SKM-1 (cell line): ENCODE results near the gene ST7.
"Not testable (repeated sequence)": the region's sequence is repeated elsewhere in the genome, so short reads cannot be mapped to it uniquely, and the experiment has no call there.

Experiments used
- DNase-seq: peaks from one replicate; lab custom pipeline; 2025; ENCODE audit not compliant: unreplicated experiment; lab: John Stamatoyannopoulos, UW

Gene ST7

DNA sequence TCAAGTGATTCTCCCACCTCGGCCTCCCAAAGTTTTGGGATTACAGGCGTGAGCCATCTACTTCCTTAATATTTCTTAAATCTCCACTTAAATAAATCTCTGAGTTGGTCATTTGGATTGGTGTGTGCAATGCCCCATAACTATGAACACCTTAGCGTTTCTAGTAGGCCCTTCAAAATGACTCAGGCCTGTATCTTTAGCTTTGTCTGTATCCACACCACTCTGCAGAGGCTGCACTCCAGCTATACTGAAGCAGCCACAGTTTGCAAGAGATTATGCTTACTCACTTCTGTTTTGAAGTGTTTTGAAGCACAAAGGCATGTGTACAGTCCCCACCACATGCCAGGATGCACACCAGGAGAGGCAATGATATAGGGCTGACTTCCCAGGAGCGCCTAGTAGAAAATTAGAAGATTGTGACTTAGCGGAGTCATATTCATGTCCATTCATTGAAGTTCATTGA, 2.4 kb upstream of the ST7 start:
- DNase-seq = no peak

DNA sequence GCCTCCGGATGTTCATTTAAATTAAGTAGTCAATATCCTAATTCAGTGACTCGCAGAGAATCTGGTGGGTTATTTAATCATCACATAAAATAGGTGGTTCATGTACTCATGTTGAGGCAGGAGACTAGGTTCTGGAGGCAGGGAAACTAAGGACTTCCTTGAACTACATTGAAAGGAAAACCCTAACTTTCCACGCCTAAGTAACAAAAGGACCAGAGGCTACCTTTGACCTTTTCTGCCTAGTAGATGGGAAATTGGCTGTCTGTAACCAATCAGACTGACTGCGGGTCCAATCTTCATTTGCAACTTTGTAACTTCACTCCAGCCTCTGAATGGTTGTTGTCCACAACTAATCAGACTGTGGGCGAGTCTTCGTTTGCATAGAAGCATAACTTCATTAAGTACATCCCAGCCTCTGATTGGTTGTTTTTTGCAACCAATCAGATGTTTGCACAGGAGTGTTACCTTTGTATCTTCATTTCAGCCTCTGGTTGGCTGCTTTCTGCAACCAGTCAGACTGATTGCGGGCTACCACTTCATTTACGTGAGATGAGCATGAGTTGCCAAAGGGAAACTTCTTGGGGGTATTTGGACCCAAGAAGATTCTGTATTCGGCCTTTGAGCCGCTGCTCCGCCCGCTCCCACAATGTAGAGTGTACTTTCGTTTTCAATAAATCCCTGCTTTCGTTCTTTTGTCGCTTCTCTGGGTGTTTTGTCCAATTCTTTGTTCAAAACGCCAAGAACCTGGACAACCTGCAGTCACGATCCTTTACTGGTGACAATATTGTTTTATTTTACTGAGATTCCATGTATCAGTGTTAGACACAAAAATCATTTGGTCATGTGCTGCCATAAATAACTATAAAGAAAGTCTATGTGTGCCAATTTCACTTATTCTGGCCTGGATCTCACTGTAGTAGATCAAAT, 1.7 kb upstream of the ST7 start:
- DNase-seq = no peak

DNA sequence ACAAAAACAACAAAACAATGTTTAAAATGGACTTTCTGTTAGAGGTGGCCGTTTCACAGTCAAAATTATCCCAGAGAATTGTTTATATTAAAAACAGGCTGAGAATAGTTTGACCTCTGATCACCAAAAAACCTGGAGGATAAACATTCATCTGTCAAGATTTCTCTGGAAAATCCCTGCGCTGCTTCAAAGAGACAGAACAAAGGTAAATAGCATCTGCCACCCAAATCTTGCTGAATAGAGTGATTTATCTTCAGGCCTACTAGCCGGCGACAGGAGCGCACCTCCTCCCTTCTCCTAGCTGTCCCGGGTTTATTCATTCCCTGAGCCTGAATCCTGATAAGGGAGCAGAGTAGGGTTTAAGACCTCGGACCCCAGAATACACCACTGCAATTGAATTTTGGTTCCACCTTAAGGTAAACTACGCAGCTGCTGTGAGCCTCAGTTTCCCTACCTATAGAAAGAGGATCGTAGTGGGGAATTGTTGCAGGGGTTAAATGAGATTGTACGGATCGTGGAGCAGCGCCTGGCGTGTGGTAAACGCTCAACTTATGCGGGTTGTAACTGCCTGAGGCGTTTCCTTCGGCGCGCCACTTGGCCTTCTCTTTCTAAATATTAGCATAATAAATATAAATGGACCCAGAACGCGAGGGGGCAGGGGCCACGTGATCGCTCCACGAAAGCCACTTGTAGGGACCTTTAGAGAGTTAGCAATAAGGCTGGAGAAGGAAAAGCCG, 498 bp upstream of the ST7 start:
- DNase-seq = peak; percentile 29

- DNase-seq = peak; percentile 36
These were observed 871 bp downstream of the ST7 start for GRCh38 chr7:116953906-116954838.

- no peak for DNase-seq
These were observed 2.0 kb downstream of the ST7 start for GRCh38 chr7:116955340-116955739.

DNA sequence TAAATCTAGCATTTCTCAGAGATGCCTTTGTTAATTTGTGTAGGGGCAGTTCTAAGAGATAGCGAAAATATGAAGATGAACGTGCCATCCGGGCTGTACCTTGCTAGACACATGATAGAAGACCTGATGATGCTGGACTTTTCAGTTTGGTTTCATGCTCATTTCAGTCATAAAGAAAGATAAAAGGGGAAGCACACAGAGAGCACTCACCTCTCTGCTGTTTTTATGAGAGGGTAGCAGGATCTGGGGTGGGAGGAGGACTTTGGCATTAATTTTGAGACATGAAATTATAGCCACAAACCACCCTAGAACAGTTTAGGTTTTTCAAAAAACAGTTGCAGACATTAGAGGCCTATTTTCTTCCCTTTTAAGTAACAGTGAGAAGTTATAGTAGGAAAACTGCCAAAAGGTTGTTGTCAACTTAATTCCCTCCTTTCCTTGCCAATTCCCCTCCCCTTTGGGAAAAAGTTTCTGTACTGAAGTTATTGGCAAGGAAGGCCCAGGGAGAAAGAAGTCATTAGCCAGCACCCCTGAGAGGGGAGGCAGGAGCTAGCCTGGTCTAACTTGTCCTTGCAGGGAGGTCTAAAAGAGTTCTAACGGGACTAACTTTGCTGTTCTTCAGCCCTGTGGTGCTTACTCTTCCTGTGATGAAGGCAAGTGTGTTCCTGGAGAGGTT, 2.6 kb downstream of the ST7 start:
- no peak for DNase-seq

DNA sequence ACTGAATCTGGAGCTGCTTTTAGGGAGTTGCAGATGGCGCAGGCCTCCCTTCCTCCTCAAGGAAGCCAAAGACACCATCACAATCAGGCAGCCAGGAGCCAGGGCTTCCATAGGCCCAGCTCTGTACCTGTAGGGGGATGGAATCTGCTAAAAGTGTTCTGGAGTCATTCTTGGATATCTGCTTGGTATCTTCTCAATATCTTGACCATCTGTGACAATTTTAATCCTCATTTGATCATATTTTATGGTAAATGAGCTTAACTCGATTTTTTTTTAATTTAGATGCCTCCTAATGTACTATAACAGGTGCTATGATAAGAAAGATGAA, 3.1 kb downstream of the ST7 start:
- DNase-seq = no peak

DNA sequence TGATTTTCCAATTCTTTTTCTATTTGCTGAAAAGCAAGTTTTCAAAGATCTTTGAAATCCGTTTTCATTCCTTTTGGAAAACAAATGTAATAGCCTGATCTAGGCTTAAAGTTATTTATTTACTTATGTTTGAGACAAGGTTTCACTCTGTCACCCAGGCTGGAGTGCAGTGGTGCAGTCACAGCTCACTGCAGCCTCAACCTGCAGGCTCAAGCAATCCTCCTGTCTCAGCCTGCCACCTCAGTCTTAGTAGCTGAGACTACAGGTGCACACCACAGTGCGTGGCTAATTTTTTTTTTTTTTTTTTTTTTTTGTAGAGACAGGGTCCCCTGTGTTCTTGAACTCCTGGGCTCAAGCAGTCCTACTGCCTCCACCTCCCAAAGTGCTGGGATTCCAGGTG, 4.6 kb downstream of the ST7 start:
- no peak for DNase-seq

GRCh38 chr7:116961966-116962673, 8.8 kb downstream of the ST7 start:
- not testable (repeated sequence) for DNase-seq

DNA sequence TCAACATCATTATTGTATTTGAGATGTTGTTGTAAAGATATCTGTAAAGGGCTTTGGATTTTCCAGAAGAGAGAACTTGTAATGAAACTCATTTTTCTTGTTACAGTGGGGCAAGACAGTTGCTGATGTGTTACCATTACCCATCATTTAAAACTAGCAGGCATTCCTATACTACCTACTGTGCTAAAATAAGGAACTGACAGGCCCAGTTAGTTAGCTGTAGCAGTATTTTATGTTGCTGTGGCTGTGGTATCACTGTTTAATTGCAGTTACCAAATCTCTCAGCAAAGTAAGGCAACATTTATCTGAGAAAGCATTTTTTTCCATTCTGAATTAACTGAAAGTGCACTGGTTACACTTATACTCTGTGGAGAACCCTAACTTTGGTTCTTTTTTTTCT, 9.9 kb downstream of the ST7 start:
- peak; percentile 33 for DNase-seq

- no peak for DNase-seq
These were observed 13.3 kb downstream of the ST7 start for GRCh38 chr7:116966601-116967000.

GRCh38 chr7:116967254-116967922, 14.1 kb downstream of the ST7 start:
- no peak for DNase-seq

DNA sequence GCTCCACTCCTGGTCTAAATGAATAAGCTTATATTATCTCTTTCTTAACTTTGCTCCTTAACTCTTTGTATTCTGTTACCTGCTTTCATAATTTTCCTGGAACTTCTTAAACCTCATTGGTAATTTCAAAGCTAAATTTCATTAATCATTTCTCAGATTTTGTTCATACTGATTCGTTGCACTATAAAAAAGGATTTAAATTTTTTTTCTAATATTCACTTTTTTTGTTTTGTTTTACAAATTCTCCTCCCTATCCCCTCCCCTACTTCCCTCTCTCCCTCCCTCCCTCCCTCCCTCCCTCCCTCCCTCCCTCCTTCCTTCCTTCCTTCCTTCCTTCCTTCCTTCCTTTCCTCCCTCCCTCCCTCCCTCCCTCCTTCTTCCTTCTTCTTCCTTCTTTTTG, 14.7 kb downstream of the ST7 start:
- DNase-seq = no peak

DNA sequence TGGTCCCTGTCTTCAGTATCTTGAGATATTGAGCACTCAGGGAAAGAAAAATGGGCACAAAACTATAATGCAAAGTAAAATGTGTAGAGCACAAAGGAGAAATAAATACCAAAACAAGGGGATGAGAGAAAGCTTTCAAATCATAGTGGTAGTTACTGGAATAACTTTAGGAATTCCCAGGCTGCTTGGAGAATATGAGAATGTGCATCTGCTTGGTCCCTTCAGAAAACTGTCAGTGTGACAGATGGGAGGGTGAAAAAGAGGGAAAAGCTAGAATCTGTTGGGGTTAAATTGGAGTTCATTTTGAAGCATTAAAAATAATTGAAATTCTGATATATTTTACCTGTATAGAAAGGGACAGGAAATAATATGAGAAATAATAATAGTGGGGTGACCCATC, 15.3 kb downstream of the ST7 start:
- no peak for DNase-seq

- no peak for DNase-seq
These were observed 16.1 kb downstream of the ST7 start for GRCh38 chr7:116969371-116969902.

DNA sequence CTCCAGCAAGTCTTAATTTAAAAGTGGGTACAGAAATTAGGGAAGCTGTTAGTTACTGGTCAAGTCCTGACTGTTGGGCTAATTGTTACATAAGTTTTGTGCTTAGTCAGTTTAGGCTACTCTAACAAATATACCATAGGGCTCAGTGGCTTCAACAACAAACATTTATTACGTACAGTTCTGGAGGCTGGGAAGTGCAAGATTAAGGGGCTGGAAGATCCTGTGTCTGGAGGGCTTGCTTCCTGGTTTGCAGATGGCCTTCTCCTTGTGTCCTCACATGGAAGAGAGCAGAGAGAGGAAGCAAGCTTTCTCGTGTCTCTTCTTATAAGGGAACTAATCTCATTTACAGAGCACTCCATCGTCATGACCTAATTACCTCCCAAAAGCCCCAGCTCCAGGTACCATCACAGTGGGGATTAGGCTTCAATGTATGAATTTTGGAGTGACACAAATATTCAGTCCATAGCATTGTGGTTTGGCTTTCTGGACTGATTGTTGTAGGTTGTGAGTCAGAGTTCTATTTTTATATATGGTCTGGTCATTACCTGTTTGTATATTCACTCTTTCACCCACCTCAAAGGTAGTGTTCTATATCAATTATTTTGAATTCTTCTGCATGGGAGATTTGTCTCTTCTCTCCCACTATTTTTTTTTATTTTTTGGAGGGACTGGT, 17.1 kb downstream of the ST7 start:
- DNase-seq = no peak

- DNase-seq = not testable (repeated sequence)
These were observed 17.9 kb downstream of the ST7 start for GRCh38 chr7:116971153-116971552.

- DNase-seq = no peak
These were observed 18.6 kb downstream of the ST7 start for GRCh38 chr7:116971869-116972268.

DNA sequence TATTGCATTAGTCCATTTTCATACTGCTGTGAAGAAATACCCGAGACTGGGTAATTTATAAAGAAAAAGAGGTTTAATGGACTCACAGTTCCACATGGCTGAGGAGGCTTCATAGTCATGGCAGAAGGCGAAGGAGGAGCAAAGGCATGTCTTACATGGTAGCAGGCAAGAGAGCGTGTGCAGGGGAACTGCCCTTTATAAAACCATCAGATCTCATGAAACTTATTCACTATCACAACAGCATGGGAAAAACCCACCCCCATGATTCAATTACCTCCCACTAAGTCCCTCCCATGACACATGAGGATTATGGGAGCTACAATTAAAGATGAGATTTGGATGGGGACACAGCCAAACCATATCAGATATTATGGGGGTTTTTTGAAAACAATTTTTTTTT, 21.7 kb downstream of the ST7 start:
- not testable (repeated sequence) for DNase-seq
